Bronchial epithelial cell (primary cell): ENCODE measurements around the gene RPL28. TPM values are rescaled to one million over a fixed set of nuclear protein-coding genes. Genes with fewer than 3 reads are reported as not detected.

Experiments used
- DNase-seq: peaks from one replicate; pipeline ENCODE4 v3.0.0-alpha.2; 2010; ENCODE audit warnings: low read depth
- FAIRE-seq: peaks from 2 replicates; lab custom pipeline; 2011; peaks lifted over from hg19 to GRCh38; lab: Jason Lieb, UNC
- H3K27me3 ChIP-seq: 2 replicates; pipeline ENCODE4 v1.5.1; 2011; ENCODE audit warnings: low read length; ENCODE audit not compliant: control insufficient read depth, insufficient read depth
- H3K36me3 ChIP-seq: 2 replicates; pipeline ENCODE4 v1.5.1; 2011; ENCODE audit warnings: low read length; ENCODE audit not compliant: control insufficient read depth, insufficient read depth
- H3K4me3 ChIP-seq: 2 replicates; pipeline ENCODE4 v1.5.1; 2011; ENCODE audit warnings: mild to moderate bottlenecking, low read depth, low read length, control low read depth
- total RNA-seq: library from RNA; depleted of rRNA; stranded (reverse); fragments of >200 nt; gene quantifications from 2 replicates; pipeline ENCODE4 v1.2.1, GENCODE V29; 2014
- TF ChIP-seq, protein P1 (sequence below): IDR thresholded peaks from 2 replicates; pipeline ENCODE4 v1.5.1; 2011; ENCODE audit warnings: mild to moderate bottlenecking, moderate library complexity, low read length, control low read depth, inconsistent platforms; ENCODE audit not compliant: insufficient read depth, severe bottlenecking

Gene RPL28
- total RNA-seq, 1 donor from 2014 or later: 603 TPM

DNA sequence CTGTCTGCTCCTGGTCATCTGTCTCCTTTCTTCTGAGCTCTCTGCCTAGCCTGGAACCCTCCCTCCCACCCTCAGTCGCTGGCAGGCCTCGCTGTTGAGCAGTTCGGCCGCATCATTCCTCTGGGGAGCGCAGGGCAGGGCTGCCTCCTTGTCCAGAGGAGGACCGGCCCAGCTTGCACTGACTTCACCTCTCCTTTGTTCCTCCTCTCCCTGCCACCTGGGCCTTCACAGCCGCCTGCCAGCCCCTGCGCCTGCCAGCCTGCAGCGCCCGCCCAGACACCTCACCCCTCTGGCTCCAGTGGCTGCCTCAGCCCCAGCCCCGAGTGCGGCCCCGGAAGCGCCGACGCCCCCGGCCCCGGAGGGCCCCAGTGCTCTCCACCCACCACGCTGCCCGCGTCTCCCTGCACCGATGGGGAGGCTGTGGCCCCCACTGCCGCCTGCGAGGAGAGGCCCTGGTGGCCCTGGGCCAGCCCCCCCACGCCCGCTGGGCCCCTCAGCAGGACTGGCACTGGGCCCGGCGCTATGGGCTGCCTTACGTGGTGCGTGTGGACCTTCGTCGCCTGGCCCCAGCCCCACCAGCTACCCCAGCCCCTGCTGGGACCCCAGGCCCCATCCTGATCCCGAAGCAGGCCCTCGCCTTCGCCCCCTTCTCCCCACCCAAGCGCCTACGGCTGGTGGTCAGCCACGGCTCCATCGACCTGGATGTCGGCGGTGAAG is 38.8 kb upstream of the RPL28 start:
- FAIRE-seq (no peak), DNase-seq (no peak)
- Histone ChIP-seq H3K27me3 (no peaks in the 10 kb centered on the region), H3K4me3 (no peak overlapping the region), H3K36me3 (peaks cover 20% of the 10 kb centered on the region)
- TF ChIP-seq, protein P1, sequence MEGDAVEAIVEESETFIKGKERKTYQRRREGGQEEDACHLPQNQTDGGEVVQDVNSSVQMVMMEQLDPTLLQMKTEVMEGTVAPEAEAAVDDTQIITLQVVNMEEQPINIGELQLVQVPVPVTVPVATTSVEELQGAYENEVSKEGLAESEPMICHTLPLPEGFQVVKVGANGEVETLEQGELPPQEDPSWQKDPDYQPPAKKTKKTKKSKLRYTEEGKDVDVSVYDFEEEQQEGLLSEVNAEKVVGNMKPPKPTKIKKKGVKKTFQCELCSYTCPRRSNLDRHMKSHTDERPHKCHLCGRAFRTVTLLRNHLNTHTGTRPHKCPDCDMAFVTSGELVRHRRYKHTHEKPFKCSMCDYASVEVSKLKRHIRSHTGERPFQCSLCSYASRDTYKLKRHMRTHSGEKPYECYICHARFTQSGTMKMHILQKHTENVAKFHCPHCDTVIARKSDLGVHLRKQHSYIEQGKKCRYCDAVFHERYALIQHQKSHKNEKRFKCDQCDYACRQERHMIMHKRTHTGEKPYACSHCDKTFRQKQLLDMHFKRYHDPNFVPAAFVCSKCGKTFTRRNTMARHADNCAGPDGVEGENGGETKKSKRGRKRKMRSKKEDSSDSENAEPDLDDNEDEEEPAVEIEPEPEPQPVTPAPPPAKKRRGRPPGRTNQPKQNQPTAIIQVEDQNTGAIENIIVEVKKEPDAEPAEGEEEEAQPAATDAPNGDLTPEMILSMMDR: no peak

DNA sequence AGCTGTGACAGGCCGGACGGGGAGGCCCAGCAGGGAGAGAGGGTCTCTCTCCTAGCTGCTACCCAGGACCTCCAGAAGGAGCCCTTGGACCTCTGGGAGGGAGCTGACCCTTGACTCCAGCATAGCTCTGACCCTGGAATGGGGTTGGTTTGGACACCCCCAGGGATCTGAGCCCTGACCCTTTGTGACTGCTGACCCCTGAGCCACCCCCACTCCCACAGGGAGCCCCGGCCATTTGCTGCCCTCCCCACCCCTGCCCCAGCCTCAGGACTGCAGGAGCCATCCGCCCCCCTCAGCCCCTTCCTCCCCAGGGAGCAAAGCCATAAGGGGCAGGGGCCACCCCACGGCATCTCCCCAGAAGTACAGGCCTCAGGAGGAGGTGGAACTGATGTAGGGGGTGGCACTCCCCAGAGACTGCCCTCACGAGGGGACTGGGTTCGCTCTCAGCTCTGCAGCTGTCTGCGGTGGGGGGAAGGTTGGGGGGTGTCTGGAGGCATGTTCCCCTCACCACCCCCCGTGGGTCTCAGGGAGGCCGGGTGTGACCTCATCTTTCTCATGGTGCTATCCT is 38.2 kb upstream of the RPL28 start:
- Histone ChIP-seq H3K36me3 (peaks cover 17% of the 10 kb centered on the region), H3K27me3 (no peaks in the 10 kb centered on the region), H3K4me3 (no peak overlapping the region)
- FAIRE-seq (no peak), DNase-seq (no peak)
- TF ChIP-seq, protein P1: no peak

DNA sequence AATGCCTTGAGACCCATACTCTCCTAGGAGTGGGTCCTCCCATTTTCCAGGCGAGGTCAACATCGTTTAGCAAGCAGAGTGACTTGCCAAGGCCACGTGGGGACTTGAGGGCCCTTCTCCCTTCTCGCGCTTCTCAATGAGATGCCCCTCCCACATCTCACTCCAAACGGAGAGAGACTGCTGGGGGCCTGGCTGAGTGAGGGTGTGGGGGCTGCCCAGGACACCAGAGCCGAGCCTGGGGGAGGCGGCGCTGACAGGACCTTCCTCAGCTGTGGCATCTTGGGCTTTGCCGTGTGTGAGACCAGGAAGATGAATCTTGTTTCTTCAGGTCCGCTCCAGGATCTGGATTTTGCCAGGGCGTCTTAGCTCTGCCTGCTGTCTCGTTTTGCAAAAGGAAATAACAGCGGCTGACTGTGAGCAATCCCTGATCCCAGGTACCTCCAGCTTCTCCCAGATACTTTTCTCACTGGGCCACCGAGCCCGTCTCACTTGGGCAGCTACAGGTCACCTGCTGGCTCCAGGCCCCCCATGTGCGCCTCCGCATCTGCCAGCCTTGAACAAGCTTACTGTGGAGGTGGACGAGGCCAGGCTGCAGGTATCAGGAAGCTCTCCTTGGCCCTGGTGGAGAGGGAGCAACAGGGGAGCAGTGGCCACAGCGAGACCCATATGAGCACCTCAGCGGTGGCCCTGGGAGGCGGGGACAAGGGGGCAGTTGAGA is 37.3 kb upstream of the RPL28 start:
- FAIRE-seq: no peak
- peaks cover 10% of the 10 kb centered on the region for H3K36me3 ChIP-seq
- TF ChIP-seq, protein P1: no peak
- H3K4me3 ChIP-seq: no peak overlapping the region
- peaks cover 4% of the 10 kb centered on the region for H3K27me3 ChIP-seq
- DNase-seq: no peak

DNA sequence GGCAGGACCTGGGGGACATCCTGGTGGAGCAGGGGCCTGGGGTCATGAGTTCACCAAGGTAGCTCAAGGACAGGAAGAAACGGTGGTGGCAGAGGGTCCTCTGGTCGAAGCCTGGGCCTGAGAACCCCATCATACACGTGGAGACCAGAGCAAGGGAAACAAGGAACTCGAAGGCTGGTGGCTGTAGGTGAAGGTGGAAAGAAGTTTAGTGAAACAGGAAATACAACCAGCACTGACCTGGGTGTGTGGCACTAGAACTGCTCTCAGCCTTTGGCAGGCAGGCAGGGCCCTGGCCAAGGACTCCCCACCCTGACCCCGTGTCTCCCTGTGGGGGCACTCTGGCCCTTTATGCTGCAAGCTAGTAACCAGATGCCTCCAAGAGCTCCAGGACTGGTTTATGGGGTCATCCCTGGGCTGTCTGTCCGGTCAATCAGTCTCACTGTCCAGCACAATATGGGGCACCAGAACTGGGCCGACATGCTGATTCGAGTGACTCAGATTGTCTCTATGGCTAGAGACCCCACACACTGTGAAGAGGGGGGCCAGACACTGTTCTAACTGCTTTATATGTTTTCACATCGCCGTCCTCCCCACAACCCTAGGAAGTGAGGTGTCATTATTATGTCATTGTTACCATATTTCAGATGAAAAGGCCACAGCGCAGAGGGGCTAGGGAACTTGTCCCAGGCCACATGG is 35.0 kb upstream of the RPL28 start:
- peaks cover 7% of the 10 kb centered on the region for H3K36me3 ChIP-seq
- DNase-seq: no peak
- H3K4me3 ChIP-seq: no peak overlapping the region
- H3K27me3 ChIP-seq: peaks cover 4% of the 10 kb centered on the region
- peak; percentile 64 for FAIRE-seq
- TF ChIP-seq, protein P1: no peak

DNA sequence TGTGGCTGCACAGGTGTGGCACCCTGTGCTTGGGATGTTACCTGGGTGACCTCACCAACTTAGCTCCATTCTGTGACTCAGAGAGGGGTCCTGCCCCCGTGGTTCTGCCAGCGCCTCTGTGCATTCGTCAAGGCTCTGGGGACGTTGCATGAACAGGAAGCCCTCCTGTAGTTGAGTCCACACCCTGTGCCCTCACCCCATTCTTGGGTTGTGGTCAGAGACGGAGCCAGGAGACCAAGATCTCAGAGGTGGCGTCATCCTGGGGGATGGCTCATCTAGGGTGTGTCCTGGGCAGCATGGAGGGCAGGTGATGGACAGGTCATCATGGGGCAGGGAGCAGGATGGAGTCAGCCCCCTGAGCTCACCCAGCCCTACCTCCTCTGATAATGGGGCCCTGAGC is 33.7 kb upstream of the RPL28 start:
- Histone ChIP-seq H3K27me3 (peaks cover 4% of the 10 kb centered on the region), H3K4me3 (no peak overlapping the region), H3K36me3 (peaks cover 3% of the 10 kb centered on the region)
- peak; percentile 55 for DNase-seq
- peak; percentile 64 for FAIRE-seq
- TF ChIP-seq, protein P1: no peak
